ENCODE results near the gene LCOR.

- TF ChIP-seq EP300 (IDR thresholded peaks at IDR 0.05) (no peak), CTCF (IDR thresholded peaks at IDR 0.05) (no peak)
Observed at GRCh38 chr10:96794836-96795733, 37.0 kb upstream of the LCOR start.
